ENCODE results near the gene OR8H2.
"Not testable (repeated sequence)": the region's sequence is repeated elsewhere in the genome, so short reads cannot be mapped to it uniquely, and the experiment has no call there.

Gene OR8H2

DNA sequence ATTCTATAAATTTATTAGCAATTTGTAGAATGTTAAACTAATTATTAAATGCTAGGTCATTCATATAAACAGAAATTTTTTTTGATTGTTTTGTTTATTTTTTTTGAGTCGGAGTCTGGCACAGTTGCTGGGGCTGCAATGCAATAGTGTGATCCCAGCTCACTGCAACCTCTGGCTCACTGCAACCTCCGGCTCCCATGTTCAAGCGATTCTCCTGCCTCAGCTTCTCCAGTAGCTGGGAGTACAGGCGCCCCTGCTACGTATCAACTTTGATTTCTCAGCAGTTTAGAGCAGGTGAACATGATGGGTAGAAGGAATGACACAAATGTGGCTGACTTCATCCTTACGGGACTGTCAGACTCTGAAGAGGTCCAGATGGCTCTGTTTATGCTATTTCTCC, 18.6 kb downstream of the OR8H2 start, which contains the start of gene OR8H3:
Gene OR8H3, plus strand, starts transcription at position 301 of the 400 bp plus-strand sequence. Its CDS starts 0 bp downstream, at position 301.
- TF ChIP-seq, protein P1, sequence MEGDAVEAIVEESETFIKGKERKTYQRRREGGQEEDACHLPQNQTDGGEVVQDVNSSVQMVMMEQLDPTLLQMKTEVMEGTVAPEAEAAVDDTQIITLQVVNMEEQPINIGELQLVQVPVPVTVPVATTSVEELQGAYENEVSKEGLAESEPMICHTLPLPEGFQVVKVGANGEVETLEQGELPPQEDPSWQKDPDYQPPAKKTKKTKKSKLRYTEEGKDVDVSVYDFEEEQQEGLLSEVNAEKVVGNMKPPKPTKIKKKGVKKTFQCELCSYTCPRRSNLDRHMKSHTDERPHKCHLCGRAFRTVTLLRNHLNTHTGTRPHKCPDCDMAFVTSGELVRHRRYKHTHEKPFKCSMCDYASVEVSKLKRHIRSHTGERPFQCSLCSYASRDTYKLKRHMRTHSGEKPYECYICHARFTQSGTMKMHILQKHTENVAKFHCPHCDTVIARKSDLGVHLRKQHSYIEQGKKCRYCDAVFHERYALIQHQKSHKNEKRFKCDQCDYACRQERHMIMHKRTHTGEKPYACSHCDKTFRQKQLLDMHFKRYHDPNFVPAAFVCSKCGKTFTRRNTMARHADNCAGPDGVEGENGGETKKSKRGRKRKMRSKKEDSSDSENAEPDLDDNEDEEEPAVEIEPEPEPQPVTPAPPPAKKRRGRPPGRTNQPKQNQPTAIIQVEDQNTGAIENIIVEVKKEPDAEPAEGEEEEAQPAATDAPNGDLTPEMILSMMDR (IDR thresholded peaks at IDR 0.05; ENCODE audit: insufficient read depth, low read length, poor library complexity, severe bottlenecking) = no peak
- no peaks in the 10 kb centered on the region for H3K27me3 ChIP-seq (replicated peaks; ENCODE audit: control insufficient read depth, insufficient read depth, low read length)
- DNase-seq (ENCODE audit: extremely low read depth, insufficient read length) = no peak

GRCh38 chr11:56140151-56140661, 36.7 kb downstream of the OR8H2 start, which contains the start of gene OR8J3:
OR8J3 (minus strand) TSS chr11:56140201; CDS start chr11:56137718, 2,483 bp downstream.
- TF ChIP-seq, protein P1 (IDR thresholded peaks at IDR 0.05; ENCODE audit: insufficient read depth, low read length, poor library complexity, severe bottlenecking) = no peak
- H3K4me3 ChIP-seq (replicated peaks; ENCODE audit: low read depth, low read length) = no peak within 1 kb of the TSS
- H3K27me3 ChIP-seq (replicated peaks; ENCODE audit: control insufficient read depth, insufficient read depth, low read length) = no peaks in the 10 kb centered on the region
- H3K36me3 ChIP-seq (ENCODE audit: control insufficient read depth, insufficient read depth, low read length) = no peaks in the 10 kb centered on the region
- no peak for DNase-seq (ENCODE audit: extremely low read depth, insufficient read length)

More for the DNA sequence above, 18.6 kb downstream of the OR8H2 start, which contains the start of gene OR8H3:
- no peaks in the 10 kb centered on the region for H3K36me3 ChIP-seq (ENCODE audit: control insufficient read depth, insufficient read depth, low read length)
- no peak within 1 kb of the TSS for H3K4me3 ChIP-seq (replicated peaks; ENCODE audit: low read depth, low read length)

DNA sequence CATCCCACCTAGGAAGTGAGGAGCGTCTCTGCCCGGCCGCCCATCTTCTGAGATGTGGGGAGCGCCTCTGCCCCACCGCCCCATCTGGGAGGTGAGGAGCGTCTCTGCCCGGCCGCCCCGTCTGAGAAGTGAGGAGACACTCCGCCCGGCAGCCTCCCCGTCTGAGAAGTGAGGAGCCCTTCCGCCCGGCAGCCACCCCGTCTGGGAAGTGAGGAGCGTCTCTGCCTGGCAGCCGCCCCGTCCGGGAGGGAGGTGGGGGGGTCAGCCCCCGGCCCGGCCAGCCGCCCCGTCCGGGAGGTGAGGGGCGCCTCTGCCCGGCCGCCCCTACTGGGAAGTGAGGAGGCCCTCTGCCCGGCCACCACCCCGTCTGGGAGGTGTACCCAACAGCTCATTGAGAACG, 40.2 kb downstream of the OR8H2 start:
- H3K4me3 ChIP-seq (replicated peaks; ENCODE audit: low read depth, low read length); H3K27me3 ChIP-seq (replicated peaks; ENCODE audit: control insufficient read depth, insufficient read depth, low read length); H3K36me3 ChIP-seq (ENCODE audit: control insufficient read depth, insufficient read depth, low read length); DNase-seq (ENCODE audit: extremely low read depth, insufficient read length): not testable (repeated sequence)

GRCh38 chr11:56151376-56151775, 47.9 kb downstream of the OR8H2 start:
- no peak overlapping the region for H3K4me3 ChIP-seq (replicated peaks; ENCODE audit: low read depth, low read length)
- DNase-seq (ENCODE audit: extremely low read depth, insufficient read length) = no peak
- TF ChIP-seq, protein P1 (IDR thresholded peaks at IDR 0.05; ENCODE audit: insufficient read depth, low read length, poor library complexity, severe bottlenecking) = no peak
- H3K27me3 ChIP-seq (replicated peaks; ENCODE audit: control insufficient read depth, insufficient read depth, low read length) = no peaks in the 10 kb centered on the region
- no peaks in the 10 kb centered on the region for H3K36me3 ChIP-seq (ENCODE audit: control insufficient read depth, insufficient read depth, low read length)

- no peak overlapping the region for H3K4me3 ChIP-seq (replicated peaks; ENCODE audit: low read depth, low read length)
- no peak for DNase-seq (ENCODE audit: extremely low read depth, insufficient read length)
- TF ChIP-seq, protein P1 (IDR thresholded peaks at IDR 0.05; ENCODE audit: insufficient read depth, low read length, poor library complexity, severe bottlenecking) = no peak
- H3K36me3 ChIP-seq (ENCODE audit: control insufficient read depth, insufficient read depth, low read length) = no peaks in the 10 kb centered on the region
- H3K27me3 ChIP-seq (replicated peaks; ENCODE audit: control insufficient read depth, insufficient read depth, low read length) = no peaks in the 10 kb centered on the region
Observed at GRCh38 chr11:56152333-56152732, 48.8 kb downstream of the OR8H2 start.
